ENCODE measurements around the gene GEMIN4.
"Not testable (repeated sequence)": the region's sequence is repeated elsewhere in the genome, so short reads cannot be mapped to it uniquely, and the experiment has no call there.

The GEMIN4 gene

DNA sequence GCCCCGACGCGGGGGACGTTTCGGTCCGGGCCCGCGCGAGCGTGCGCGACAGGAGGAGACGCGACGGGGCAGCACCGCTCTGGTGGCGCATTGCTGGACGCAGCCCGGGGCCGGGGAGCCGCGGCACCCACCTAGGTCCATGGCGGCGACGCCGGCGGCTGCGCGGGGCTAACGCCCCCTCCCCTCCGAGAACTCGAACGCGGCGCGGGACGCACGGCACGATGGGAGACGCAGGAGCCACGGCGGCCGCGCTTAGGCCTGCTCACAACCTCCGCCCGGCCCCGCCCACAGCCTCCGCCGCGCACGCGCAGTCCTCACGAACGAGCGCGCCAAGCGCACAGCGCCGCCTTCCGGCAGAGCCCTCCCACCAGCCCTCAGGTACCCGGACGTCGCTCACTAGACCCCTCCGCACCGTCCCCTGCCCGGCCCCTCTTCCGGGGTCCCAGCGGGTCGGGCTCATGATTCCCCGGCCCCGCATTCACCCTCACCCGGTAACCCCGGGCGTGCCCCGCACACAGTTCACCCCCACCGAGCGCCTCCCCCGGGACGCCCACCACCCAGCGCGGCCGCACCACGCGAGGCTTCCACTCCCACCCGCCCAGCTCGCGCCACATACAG lies at the start of gene GEMIN4:
Gene GEMIN4 (minus strand): TSS at position 263 of the 618 bp plus-strand sequence. CDS start 122 bp downstream, at position 141.
- peak; percentile 97 to 99 for DNase-seq (ENCODE audit: low read depth in 1 of 2, low spot score in 1 of 2)

DNA sequence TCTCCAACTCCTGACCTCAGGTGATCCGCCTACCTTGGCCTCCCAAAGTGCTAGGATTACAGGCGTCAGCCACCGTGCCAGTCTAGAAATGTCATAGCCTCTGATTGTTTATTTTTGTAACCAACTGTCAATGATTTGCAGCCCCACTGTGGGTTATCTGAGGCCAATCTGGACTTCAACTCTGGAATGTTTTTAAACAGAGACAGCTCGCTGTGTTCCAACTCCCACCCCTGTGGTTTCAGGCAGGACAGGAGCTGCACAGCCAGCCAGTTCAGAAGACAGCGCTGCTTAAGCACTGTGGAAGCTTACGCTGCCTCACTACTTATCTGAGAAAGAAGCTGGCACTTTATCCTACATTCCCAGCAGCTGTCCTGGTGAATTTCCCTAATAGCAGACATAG lies 49.6 kb upstream of the GEMIN4 start:
- DNase-seq (ENCODE audit: low read depth in 1 of 2, low spot score in 1 of 2): no peak

DNA sequence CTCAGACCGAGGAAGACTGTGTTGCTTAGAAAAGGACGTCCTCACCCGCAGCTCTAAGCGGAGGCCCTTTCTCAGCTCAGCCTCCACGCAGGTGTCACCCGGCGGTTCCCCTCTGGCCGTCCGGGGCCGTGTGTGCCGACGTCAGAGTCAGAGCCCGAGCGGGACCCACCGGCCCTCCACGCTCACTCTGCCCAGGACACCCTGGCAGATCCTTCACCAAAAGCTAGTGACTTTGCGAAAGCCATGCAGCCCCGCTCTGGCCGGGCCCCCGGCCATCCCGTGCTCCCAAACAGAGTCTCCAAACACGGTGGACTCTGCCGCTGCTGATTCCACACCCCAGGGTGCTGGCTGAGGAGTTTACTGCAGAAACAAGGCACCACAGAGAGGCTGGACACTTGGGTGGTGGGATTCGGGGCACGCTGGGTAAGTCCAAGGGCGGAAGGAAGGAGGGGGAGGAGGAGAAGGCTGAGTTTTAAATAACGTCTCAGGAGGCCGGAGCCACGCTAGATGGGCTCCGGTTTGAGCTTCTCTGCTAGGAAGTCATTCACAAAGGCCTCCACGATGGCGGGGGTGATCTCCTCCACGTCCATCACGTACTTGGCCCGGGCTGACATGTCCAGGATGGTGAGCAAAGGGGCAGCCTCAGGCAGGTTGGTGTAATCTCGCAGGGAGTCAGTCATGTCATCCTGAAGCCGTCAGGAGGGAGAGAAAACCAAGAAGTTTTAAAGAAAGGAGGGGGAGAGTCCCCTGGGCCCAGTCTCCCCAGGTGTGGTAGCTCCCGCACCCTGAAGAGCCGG lies 48.6 kb upstream of the GEMIN4 start:
- DNase-seq (ENCODE audit: low read depth in 1 of 2, low spot score in 1 of 2): no peak

DNA sequence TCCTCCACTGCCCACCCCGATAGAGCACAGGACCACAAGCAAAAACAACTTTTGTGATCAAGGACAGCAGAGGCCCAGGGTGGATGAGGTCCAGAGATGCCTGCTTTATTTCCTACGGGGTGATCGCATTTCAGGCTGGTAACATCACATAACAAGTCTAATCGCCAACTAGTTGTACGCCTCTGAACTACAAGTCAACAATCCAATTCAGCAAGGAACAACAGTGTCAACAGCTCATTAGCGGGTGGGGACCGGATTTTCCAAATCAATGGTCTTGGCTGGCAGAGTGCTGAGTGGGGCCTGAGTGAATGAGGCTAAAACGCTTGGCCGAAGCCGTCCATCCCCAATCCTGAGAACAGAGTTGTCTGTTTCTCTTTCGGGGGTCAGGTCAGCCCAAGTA lies 47.2 kb upstream of the GEMIN4 start:
- no peak for DNase-seq (ENCODE audit: low read depth in 1 of 2, low spot score in 1 of 2)

DNA sequence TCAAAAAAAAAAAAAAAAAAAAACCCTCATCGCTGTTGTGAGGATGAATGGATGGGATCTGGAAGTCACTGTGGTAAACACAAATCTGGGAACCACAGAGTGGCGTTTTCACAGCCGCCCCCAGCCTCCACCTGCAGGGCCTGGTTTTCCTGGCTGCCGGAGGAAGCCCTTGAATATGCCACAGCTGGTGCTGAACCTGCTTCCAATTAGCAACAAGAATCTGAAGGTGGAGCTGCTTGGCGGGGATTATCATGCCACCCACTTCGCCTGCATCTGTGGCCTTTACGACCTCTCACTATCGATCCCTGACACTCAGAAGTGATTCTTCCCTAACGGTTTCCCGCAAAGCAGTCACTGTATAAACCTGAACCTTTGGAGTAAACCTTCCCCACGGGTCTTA lies 46.2 kb upstream of the GEMIN4 start:
- no peak for DNase-seq (ENCODE audit: low read depth in 1 of 2, low spot score in 1 of 2)

DNA sequence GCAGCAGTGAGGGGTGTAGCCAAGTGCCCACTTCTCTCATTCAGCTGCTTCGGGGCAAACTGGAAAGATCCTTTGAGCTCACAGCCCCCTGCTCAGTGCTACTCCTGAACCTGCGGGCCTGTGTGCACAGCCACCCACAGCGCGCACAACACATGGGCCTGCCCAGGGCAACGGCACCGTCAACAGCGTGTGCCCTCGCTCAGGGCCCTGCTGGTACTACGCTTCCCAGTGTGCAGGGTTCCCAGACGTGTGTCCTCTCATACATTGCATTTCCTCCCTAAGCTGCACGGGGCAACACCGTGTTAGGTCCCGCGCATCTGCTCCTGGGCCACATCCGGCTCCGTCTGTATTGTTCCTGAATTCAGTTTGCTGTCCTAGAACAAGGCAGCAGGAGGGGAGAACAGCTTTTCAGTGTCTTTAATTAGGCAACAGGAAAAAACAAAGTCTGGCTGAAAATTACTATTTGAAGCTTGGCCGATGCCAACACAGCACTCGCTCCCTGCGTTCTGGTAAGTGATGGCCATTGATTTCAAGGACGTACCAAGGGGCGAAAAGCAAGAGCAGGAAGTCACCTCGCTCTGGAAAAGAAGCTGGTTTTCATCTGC lies 45.3 kb upstream of the GEMIN4 start:
- no peak for DNase-seq (ENCODE audit: low read depth in 1 of 2, low spot score in 1 of 2)

DNA sequence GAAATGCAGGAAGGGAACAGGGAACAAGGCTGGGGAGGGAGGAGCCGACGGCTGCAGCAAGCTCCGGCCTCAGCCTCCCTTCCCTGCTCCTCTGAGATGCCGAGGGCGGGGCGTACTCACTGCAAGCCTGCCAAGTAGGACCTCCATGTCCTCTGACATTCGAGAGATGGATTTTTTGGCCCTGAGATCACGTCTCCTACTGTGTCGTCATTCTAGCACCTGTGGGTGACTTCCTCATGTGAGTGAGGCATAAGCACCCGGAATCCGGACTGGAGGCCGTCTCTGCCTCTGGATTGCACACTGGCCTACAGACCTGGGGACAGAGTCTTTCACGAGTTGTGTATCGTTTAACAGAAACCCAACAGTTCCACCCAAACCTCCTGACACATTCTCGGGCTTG lies 44.5 kb upstream of the GEMIN4 start:
- DNase-seq (ENCODE audit: low read depth in 1 of 2, low spot score in 1 of 2): no peak

DNA sequence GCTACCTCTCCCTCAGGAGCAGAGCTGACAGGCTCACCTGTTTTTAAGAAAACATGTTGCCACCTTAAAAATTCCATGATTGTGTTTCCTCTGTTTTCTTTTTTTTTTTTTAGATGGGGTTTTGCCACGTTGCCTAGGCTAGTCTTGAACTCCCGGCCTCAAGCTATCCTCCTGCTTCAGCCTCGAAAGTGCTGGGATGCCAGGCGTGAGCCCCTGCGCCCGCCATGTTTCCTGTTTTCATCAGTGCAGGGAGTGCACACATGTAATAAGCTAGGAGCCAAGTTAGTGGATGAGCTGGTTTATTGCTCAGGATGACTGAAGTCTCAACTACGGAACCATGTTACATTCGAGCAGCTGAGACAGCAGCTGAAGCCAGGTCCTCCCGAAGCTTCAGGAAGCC lies 43.7 kb upstream of the GEMIN4 start:
- DNase-seq (ENCODE audit: low read depth in 1 of 2, low spot score in 1 of 2): no peak

DNA sequence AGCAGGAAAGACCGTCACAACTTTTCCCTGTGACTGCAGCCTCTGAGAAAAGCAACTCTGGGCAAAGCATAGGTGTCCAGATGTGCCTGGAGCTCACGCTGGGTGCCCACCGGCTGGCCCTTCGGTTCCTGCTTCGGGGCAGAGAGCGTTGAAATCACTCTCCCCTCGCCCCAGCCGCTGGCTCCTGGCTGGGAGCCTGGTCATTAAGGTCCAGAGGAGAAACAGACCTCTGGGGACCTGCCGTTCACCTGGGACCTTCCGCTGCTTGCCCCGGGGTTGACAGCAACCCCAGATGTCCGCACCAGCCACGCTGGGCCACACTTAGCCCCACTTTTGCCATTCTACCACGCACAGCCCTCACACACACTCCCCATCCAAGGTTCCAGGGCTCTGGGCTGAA lies 43.2 kb upstream of the GEMIN4 start:
- no peak for DNase-seq (ENCODE audit: low read depth in 1 of 2, low spot score in 1 of 2)

DNA sequence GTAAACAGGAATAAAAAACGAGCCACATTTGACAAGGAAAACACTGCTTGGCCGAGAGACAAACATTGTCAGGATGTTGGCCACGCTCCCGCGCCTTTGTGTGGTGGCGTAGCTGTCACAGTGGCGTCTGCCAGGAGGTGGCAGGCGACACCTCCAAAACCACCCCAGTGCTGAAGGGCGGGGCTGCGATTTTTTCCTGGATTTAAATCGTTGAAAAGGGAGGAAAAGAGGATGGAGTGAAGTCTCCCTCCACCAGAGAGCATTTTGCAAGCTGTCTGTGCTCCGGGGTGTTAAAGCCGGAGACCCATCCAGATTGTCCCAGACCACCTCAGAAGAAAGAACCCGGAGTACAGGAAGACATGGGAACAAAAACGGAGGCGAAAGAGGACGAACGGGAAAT lies 42.8 kb upstream of the GEMIN4 start:
- no peak for DNase-seq (ENCODE audit: low read depth in 1 of 2, low spot score in 1 of 2)

DNA sequence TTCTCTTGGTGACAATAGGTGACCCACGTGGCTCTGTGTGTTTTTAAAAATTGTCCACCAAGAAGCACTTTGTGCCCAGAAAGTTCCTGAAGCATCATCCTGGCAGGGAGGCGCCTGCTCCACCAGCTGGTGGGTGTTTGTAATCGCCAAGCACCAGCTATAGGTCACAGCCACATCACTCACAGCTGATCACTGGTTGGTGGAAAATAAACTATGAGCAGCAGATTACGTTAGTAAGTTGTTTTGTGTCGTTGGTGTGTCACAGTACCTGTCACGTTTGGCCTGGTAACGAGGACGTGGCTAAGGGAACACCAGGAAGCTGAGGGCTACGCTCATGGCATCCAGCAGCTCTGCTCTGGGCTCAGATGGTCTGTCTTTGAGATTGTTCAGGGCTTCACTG lies 40.2 kb upstream of the GEMIN4 start:
- no peak for DNase-seq (ENCODE audit: low read depth in 1 of 2, low spot score in 1 of 2)

DNA sequence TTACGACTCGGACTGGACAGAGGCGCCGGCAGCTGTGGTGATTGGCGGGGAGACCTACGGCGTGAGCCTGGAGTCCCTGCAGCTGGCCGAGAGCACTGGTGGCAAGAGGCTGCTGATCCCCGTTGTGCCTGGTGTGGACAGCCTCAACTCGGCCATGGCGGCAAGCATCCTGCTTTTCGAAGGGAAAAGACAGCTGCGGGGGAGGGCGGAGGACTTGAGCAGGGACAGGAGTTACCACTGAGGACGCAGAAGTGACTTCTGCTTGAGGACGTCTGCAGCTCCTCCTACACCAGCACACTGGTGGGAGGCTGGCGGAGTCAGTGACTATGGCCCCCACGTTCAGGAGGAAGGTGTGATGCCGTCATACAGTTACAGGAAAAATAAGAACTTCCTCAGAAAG lies 39.8 kb upstream of the GEMIN4 start:
- DNase-seq (ENCODE audit: low read depth in 1 of 2, low spot score in 1 of 2): no peak

DNA sequence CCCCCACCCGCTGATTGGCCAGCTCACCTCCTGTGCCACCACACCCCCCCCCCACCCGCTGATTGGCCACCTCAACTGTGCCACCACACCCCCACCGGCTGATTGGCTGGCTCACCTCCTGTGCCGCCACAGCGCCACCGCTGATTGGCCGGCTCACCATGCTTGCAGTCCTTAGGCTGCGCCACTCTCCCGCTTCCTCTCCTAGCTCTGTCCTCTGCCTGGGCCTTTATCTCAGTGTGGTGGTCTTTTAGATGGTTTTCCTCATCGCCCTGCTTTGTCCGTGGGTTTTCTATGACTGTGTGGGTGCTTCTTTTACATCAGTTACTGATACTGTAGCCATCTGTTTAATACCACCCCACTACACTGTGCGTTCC lies 38.8 kb upstream of the GEMIN4 start:
- not testable (repeated sequence) for DNase-seq (ENCODE audit: low read depth in 1 of 2, low spot score in 1 of 2)

DNA sequence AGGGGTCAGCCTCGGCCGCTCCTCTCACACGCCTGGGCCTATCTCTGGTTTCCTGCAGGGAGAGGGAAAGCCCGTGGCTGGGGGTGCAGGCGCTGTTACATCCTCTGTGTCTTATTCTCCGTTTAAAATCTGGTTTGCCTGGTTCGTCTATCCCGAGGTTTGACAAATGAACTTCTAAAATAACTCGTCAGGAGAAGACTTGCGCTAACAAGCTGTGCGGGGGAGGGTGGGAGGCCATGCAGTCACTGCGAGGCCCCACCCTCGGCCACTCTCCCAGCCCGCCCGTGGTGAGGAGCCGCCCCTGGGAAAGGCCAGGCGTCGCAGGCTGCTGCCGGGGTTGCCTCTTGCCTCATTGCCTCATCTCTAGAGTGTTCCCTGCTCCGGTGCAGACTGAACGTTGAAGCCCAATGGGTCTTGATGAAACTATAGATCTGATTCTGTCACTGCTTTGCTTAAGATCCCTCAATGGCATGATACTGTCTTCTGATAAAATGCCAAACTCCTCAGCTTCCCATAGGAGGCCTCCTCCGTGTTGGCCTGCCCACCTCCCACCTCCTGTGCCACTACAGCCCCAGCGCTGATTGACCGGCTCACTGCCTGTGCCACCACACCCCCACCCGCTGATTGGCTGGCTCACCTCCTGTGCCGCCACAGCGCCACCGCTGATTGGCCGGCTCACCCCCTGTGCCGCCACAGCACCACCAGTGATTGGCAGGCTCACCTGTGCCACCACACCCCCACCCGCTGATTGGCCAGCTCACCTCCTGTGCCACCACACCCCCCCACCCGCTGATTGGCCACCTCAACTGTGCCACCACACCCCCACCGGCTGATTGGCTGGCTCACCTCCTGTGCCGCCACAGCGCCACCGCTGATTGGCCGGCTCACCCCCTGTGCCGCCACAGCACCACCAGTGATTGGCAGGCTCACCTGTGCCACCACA lies 38.1 kb upstream of the GEMIN4 start:
- DNase-seq (ENCODE audit: low read depth in 1 of 2, low spot score in 1 of 2): not testable (repeated sequence)

DNA sequence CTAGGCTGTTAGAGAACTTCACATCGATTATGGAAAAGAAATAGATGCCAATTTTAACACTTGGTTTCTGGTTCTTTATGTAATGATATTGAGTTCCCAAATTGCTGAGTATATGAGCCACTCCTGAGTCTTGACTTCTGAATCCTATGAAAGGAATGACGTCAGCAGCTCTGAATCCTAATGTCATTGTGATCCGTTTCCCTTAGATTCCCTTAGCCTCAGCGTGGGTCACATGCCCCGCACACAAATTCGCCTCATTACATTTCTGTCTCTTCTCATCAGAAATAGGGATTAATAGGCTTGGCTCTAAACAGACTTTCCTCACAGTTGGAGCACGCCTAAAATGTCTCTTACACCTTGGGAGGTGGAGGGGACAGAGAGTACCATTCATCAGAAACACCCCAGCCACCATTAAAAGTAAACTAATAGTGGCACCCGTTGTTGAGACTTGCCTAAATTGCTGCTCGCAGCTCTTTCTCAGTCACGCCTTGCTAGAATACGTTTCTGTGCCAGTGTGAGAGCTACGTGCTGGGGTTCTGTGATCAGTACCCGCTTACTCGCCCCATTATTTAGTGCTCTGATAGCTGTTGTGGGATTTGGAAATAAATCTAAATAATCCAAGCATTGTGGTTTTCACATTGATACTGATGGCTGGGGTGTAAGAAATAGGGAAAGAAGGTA lies 37.2 kb upstream of the GEMIN4 start:
- no peak for DNase-seq (ENCODE audit: low read depth in 1 of 2, low spot score in 1 of 2)

DNA sequence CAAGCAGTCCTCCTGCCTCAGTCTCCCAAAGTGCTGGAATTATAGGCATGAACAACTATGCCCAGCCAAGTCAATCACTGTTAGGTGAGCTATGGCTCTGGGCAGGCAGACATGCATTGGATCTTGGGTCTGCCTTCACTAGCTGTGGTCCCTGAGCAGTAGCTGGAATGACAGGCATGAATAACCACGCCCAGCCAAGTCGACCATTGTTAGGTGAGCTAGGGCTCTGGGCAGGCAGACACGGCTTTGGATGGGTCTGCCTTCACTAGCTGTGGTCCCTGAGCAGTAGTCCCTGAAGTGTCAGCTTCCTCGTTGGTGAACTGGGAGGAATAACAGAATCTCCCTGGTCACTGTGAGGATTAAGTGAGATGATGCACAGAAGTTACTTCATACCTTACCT lies 36.5 kb upstream of the GEMIN4 start:
- no peak for DNase-seq (ENCODE audit: low read depth in 1 of 2, low spot score in 1 of 2)

DNA sequence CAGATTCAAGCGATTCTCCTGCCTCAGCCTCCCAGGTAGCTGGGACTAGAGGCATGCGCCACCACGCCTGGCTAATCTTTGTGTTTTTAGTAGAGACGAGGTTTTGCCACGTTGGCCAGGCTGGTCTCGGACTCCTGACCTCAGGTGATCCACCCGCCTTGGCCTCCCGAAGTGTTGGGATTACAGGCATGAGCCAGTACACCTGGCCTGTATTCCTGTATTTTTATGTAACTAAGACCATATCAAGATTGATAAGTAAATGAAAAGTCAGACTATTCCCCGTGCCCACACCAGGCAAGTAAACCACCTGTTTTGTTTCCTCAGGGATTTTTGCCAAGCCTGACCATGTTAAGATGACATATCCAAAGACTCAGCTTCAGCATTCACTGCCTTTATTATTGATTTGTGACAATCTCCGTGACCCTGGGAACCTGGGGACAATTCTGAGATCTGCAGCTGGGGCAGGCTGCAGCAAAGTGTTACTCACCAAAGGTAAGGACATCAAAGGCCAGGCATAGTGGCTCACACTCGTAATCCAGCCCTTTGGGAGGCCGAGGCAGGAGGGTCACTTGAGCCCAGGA lies 35.7 kb upstream of the GEMIN4 start:
- no peak for DNase-seq (ENCODE audit: low read depth in 1 of 2, low spot score in 1 of 2)

DNA sequence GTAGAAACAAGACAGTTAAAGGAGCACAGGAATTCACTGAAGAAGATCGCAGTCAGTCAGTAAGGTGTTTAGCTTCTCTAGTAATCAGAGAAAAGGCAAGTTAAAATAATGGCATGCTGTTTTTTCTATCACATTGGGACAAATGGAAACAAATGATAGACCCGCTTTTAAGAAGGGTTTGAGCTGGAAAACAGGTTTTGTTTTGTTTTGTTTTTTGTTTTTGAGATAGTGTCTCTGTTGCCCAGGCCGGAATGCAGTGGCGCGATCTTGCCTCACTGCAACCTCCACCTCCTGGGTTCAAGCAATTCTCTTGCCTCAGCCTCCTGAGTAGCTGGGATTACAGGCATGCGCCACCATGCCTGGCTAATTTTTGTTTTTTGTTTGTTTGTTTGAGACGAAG lies 33.8 kb upstream of the GEMIN4 start:
- not testable (repeated sequence) for DNase-seq (ENCODE audit: low read depth in 1 of 2, low spot score in 1 of 2)

DNA sequence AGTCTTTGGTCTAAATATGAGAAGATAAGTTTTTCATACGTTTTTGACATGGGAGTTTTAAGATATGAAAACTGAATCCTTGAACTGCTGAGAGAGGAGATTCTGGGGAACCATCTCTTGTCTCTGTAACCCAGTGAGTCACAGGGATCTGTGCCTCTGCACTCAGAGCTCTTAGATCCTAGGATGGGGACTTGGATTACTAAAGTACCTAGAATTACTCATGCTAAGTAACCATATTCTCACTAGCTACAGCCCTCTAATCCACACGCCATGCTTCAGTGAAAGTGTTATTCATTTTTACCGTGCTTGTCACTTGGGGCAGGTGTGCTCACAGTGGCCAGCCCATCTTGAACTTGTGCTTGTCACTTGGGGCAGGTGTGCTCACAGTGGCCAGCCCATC lies 32.1 kb upstream of the GEMIN4 start:
- no peak for DNase-seq (ENCODE audit: low read depth in 1 of 2, low spot score in 1 of 2)
